GM06990 (cell line): ENCODE measurements around the gene GNG3.
A peak's percentile ranks its signal among the peaks of the same experiment; 100 is the strongest.

ENCODE experiments used
- DNase-seq: peaks from one replicate; pipeline ENCODE4 v3.0.0-alpha.2; 2011; ENCODE audit not compliant: insufficient read length; ENCODE audit errors: extremely low read depth
- H3K27me3 ChIP-seq: replicated peaks from 2 replicates; pipeline ENCODE4 v1.6.0; 2011; ENCODE audit warnings: low read length; ENCODE audit not compliant: control insufficient read depth, insufficient read depth
- H3K36me3 ChIP-seq: 2 replicates; pipeline ENCODE4 v1.5.1; 2011; ENCODE audit warnings: low read length; ENCODE audit not compliant: control insufficient read depth, insufficient read depth
- H3K4me3 ChIP-seq: replicated peaks from 2 replicates; pipeline ENCODE4 v1.5.1; 2011; ENCODE audit warnings: low read depth, mild to moderate bottlenecking, control low read depth, low read length
- TF ChIP-seq, protein P1 (sequence below): IDR thresholded peaks from 2 replicates; pipeline ENCODE4 v1.5.1; 2011; ENCODE audit warnings: low read length, control low read depth, mild to moderate bottlenecking, inconsistent platforms; ENCODE audit not compliant: insufficient read depth, poor library complexity, severe bottlenecking

GNG3 gene

DNA sequence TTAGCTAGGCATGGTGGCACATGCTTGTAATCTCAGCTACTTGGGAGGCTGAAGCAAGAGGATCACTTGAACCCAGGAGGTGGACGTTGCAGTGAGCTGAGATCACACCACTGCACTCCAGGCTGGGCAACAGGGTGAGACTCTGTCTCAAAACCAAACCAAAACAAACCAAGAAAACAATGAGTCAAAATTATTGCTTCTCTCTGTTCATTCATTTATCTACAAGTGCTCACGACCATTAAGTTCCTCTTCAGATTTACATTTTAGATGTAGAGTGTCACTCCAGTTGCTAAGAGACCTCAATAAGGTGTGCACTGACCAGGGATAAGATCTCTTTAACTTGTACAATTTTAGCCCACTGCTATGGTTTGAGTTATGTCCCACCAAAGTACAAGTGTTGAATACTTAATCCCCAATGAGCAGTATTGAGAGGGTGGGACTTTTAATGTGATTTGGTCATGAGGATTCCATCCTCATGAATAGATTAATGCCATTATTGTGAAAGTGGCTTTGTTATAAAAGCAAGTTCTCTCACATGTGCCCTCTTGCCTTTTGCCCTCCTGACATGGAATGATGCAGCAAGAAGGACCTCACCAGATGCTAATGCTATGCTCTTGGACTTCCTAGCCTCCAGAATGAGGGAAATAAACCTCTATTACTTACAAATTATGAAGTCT, 12.0 kb downstream of the GNG3 start:
- Histone ChIP-seq H3K4me3 (no peak overlapping the region), H3K27me3 (no peaks in the 10 kb centered on the region), H3K36me3 (peaks cover 46% of the 10 kb centered on the region)
- TF ChIP-seq, protein P1, sequence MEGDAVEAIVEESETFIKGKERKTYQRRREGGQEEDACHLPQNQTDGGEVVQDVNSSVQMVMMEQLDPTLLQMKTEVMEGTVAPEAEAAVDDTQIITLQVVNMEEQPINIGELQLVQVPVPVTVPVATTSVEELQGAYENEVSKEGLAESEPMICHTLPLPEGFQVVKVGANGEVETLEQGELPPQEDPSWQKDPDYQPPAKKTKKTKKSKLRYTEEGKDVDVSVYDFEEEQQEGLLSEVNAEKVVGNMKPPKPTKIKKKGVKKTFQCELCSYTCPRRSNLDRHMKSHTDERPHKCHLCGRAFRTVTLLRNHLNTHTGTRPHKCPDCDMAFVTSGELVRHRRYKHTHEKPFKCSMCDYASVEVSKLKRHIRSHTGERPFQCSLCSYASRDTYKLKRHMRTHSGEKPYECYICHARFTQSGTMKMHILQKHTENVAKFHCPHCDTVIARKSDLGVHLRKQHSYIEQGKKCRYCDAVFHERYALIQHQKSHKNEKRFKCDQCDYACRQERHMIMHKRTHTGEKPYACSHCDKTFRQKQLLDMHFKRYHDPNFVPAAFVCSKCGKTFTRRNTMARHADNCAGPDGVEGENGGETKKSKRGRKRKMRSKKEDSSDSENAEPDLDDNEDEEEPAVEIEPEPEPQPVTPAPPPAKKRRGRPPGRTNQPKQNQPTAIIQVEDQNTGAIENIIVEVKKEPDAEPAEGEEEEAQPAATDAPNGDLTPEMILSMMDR, result no peak
- DNase-seq, result no peak

DNA sequence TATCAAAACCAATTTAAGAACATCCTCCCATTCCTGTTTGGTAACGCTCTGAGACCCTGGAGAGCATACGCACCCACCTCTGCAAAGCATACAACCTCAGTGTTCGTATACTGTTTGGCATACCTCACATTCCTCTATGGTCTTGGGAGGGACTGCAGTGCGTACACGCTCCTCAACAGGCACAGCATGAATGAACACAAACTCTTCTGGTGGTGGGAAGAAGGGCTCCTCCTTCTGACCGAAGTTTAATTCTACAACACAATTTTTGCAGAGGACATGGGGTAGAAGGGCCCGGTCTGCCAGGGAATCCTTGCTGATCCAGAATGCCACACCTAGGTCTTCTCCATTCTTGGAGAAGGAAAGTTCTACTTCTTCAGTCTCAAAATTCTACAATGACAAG, 14.5 kb downstream of the GNG3 start:
- H3K4me3 ChIP-seq, result no peak overlapping the region
- H3K27me3 ChIP-seq, result no peaks in the 10 kb centered on the region
- TF ChIP-seq, protein P1, result no peak
- no peak for DNase-seq
- H3K36me3 ChIP-seq, result peaks cover 33% of the 10 kb centered on the region

DNA sequence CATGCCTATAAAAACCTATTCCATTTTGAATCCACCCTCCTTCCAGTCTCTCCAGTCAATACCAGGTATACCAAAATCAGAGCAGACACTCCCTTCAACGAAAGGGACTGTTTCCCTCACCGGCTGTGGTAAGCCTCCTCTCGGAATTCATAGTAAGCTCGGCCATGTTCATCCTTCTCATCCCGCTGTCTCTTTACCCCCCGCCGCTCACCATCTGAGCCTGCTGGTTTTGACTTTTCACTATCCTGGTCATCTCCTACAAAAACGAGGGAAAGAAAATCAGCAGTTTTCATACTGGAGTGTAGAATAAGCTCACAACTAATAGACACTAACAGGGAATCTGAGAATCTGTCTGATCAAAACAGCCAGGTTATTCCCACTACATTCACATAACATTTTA, 16.7 kb downstream of the GNG3 start:
- peak overlapping the region; percentile 9; the same call in 1 of the 2 replicates for H3K4me3 ChIP-seq
- TF ChIP-seq, protein P1, result no peak
- peaks cover 24% of the 10 kb centered on the region for H3K36me3 ChIP-seq
- no peaks in the 10 kb centered on the region for H3K27me3 ChIP-seq
- DNase-seq, result no peak

DNA sequence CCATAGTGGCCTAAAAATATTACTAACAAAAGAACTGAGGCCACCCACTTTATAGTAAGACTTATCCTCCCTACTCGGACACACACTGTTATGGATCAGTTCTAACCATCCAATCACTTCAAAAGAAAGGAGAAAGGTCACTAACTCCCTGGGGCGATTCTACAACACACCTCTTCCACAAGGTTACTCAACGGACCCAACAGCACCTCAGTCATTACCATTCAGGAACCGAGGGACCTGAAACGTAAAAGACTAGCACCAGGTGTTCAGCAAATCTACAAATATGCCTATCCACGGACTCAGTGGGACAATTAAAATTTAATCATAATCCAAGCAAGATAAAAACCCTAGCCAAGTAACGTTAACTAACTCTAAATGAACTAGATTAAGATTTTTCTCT, 18.2 kb downstream of the GNG3 start:
- no peaks in the 10 kb centered on the region for H3K27me3 ChIP-seq
- TF ChIP-seq, protein P1, result no peak
- H3K4me3 ChIP-seq, result peak overlapping the region; percentile 94
- H3K36me3 ChIP-seq, result peaks cover 22% of the 10 kb centered on the region
- no peak for DNase-seq

DNA sequence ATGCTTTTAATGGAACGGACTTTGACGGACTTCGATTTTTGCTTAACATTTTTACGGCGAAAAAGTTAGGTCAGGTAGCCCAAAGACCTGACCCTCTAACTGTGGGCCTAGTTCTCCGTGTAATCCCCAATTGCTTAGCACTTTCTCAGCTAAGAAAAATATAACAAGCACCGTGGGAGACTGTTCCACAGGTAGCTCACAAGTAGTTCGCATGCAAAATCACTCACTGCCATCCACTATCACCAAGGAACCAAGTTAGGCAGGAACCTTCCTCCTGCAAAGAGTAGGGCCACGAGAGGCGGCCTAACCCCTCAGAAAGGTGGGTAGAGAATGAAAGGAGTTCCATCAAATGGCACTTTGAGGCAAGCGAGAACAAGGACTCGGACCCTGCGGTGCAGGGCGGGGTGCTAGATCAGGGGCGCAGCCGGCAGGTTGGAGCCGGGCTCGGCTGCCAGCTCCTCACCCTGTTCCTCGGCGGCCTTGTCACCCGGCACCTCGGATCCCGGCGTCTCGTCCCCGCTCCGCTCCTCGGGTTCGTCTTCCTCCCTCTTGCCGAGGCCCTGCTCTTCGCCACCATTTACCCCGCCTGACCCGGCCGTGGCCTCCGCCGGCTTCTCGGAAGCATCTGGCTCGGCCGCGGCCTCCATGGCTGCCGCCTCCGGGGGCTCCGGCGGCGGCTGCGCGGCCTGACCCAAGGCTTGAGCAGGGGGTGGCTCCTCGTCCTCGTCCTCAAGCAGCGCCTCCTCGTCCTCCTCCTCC, 18.9 kb downstream of the GNG3 start:
- Histone ChIP-seq H3K27me3 (no peaks in the 10 kb centered on the region), H3K36me3 (peaks cover 20% of the 10 kb centered on the region), H3K4me3 (peak overlapping the region; percentile 94)
- DNase-seq, result no peak
- TF ChIP-seq, protein P1, result no peak
